ENCODE data around the gene TPCN2.

The TPCN2 gene

DNA sequence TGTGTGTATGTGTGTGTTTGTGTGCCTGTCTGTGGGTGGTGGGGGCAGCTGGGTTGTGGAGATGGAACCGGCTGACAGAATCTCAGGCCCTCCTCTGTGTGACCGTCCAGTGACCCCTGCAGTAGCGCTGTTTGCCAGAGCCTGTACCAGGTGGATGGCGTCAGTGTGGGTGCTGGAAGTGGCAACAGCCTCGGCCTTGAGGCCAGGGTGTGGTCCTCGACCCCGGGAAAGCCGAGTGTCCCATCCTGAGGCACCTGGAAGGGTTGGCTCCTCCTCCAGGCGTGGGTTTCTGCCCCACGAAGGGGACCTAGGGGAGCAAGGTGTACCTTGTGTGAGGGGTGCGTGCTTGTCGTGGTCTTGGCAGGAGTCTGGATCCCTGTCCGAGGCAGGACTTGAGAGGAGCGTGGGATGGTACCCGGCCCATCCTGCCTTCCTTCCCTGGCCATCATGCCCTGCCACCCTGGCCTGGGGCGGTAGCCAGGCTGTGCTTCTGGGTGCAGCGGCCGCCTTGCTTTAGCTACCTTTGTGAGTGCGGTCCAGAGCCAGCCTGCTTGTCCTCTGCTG lies 16.5 kb downstream of the TPCN2 start:
- DNase-seq (ENCODE audit: low spot score), result no peak
- in situ Hi-C loops (cut with MboI; ENCODE audit: low pct_unique_long_range_greater_than_20kb, low sequenced_read_pairs, unreplicated experiment), result no loop called here
- TF ChIP-seq, protein P1, sequence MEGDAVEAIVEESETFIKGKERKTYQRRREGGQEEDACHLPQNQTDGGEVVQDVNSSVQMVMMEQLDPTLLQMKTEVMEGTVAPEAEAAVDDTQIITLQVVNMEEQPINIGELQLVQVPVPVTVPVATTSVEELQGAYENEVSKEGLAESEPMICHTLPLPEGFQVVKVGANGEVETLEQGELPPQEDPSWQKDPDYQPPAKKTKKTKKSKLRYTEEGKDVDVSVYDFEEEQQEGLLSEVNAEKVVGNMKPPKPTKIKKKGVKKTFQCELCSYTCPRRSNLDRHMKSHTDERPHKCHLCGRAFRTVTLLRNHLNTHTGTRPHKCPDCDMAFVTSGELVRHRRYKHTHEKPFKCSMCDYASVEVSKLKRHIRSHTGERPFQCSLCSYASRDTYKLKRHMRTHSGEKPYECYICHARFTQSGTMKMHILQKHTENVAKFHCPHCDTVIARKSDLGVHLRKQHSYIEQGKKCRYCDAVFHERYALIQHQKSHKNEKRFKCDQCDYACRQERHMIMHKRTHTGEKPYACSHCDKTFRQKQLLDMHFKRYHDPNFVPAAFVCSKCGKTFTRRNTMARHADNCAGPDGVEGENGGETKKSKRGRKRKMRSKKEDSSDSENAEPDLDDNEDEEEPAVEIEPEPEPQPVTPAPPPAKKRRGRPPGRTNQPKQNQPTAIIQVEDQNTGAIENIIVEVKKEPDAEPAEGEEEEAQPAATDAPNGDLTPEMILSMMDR (IDR thresholded peaks at IDR 0.05; ENCODE audit: extremely low read depth, insufficient read depth, missing control alignments), result no peak

GRCh38 chr11:69066122-69067112 lies 17.7 kb downstream of the TPCN2 start:
- TF ChIP-seq, protein P1 (IDR thresholded peaks at IDR 0.05; ENCODE audit: extremely low read depth, insufficient read depth, missing control alignments), result no peak
- in situ Hi-C loops (cut with MboI; ENCODE audit: low pct_unique_long_range_greater_than_20kb, low sequenced_read_pairs, unreplicated experiment), result no loop called here
- no peak for DNase-seq (ENCODE audit: low spot score)

- TF ChIP-seq, protein P1 (IDR thresholded peaks at IDR 0.05; ENCODE audit: extremely low read depth, insufficient read depth, missing control alignments), result no peak
- in situ Hi-C loops (cut with MboI; ENCODE audit: low pct_unique_long_range_greater_than_20kb, low sequenced_read_pairs, unreplicated experiment), result no loop called here
- no peak for DNase-seq (ENCODE audit: low spot score)
Observed at GRCh38 chr11:69067200-69067599, 18.5 kb downstream of the TPCN2 start.

DNA sequence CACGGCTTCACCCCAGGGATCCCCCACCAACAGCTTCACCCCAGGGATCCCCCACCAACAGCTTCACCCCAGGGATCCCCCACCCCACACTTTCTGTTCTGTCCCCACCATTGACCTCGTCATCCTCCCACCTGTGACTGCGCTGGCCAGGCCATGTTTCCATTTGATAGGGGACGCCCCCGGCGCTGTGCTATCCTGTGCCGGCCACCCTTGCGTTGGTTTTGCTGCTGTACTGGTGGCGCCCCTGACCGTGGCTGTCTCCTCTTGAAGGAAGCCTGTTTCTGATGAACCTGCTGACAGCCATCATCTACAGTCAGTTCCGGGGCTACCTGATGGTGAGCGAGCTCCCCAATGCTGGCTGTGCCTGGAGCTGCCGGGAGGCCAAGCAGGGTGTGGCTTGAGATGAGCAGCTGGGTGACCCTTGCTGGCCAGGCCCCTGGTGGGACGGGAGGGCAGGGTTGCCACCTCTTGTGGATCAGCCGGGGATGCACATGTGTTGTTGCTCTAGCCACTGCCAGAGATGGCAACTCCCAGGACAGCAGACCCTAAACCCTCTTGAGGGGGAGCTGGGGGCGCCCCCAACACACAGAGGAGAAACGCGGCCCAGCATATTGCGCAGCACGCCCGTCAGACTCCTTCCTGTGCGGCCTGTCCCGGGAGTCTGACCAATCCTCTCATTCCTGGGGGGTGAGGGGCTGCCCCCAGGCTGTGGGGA lies 22.5 kb downstream of the TPCN2 start:
- TF ChIP-seq, protein P1 (IDR thresholded peaks at IDR 0.05; ENCODE audit: extremely low read depth, insufficient read depth, missing control alignments), result no peak
- no peak for DNase-seq (ENCODE audit: low spot score)
- in situ Hi-C loops (cut with MboI; ENCODE audit: low pct_unique_long_range_greater_than_20kb, low sequenced_read_pairs, unreplicated experiment), result no loop called here

DNA sequence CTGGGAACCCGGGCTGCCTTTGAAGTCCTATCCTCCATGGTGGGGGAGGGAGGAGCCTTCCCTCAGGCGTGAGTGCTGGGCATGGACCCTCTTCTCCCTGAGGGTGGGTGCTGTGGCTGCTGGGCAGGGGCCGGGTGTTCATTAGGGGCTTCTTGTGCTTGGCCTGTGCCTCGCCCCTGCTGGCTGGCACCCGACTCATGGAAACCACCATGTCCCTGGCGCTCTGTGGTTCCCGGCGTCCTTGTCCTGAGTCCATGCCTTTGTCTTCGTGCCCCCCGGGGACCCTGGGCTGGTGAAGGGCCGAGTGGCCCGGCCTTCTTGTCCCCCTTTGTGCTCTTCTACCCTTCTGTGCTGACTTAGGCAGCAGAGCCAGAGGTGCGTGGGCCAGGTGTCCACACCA lies 23.2 kb downstream of the TPCN2 start:
- no peak for DNase-seq (ENCODE audit: low spot score)
- in situ Hi-C loops (cut with MboI; ENCODE audit: low pct_unique_long_range_greater_than_20kb, low sequenced_read_pairs, unreplicated experiment), result no loop called here
- TF ChIP-seq, protein P1 (IDR thresholded peaks at IDR 0.05; ENCODE audit: extremely low read depth, insufficient read depth, missing control alignments), result no peak

GRCh38 chr11:69073469-69073868 lies 24.7 kb downstream of the TPCN2 start:
- TF ChIP-seq, protein P1 (IDR thresholded peaks at IDR 0.05; ENCODE audit: extremely low read depth, insufficient read depth, missing control alignments), result no peak
- in situ Hi-C loops (cut with MboI; ENCODE audit: low pct_unique_long_range_greater_than_20kb, low sequenced_read_pairs, unreplicated experiment), result no loop called here
- no peak for DNase-seq (ENCODE audit: low spot score)

Measured in GM13977 (cell line).